H1 (cell line): ENCODE measurements around the gene FOXQ1. TPM values are rescaled to one million over a fixed set of nuclear protein-coding genes. Genes with fewer than 3 reads are reported as not detected.

Source experiments
- CTCF ChIA-PET: fragments of 300-600 bp; sonication (Branson Sonifier 250); formaldehyde crosslinking; loops from one replicate; lab custom pipeline; 2021; ENCODE audit not compliant: partially characterized antibody; lab: Charles Lee
- POLR2A ChIA-PET: fragments of 300-600 bp; sonication (Branson Sonifier 250); formaldehyde crosslinking; loops from one replicate; lab custom pipeline; 2021; ENCODE audit warnings: inconsistent platforms; ENCODE audit not compliant: partially characterized antibody; lab: Charles Lee
- DNase-seq, 2 experiments: peaks; one replicate each; pipeline versions ENCODE4 v3.0.0 to v3.0.0-alpha.2; 2010 to 2022; ENCODE audit warnings: low spot score in 2 of 2, low read depth in 1 of 2, mixed read lengths in 1 of 2
- FAIRE-seq: peaks from 2 replicates; lab custom pipeline; 2011; peaks lifted over from hg19 to GRCh38; lab: Jason Lieb, UNC
- H2AFZ ChIP-seq: 2 replicates; pipeline ENCODE4 v1.8.1; 2012; ENCODE audit warnings: low read length, inconsistent platforms
- H2AK5ac ChIP-seq: 2 replicates; pipeline ENCODE4 v1.6.1; 2013; ENCODE audit warnings: low read depth, low read length
- H2BK120ac ChIP-seq: replicated peaks from 2 replicates; pipeline ENCODE3; 2013; ENCODE audit warnings: low read depth, low read length, inconsistent platforms
- H2BK12ac ChIP-seq: 2 replicates; pipeline ENCODE4 v1.6.1; 2013; ENCODE audit warnings: low read depth, low read length
- H2BK15ac ChIP-seq: 2 replicates; pipeline ENCODE4 v1.6.1; 2013; ENCODE audit warnings: low read length
- H2BK20ac ChIP-seq: 2 replicates; pipeline ENCODE4 v1.6.1; 2013; ENCODE audit warnings: low read length
- H2BK5ac ChIP-seq: 2 replicates; pipeline ENCODE4 v1.6.1; 2013; ENCODE audit warnings: low read depth, low read length
- H3K14ac ChIP-seq: 2 replicates; pipeline ENCODE4 v1.6.1; 2013; ENCODE audit warnings: inconsistent platforms; ENCODE audit not compliant: insufficient read length
- H3K18ac ChIP-seq: 2 replicates; pipeline ENCODE4 v1.6.1; 2013; ENCODE audit warnings: low read length; ENCODE audit errors: extremely low read depth
- H3K23ac ChIP-seq: 2 replicates; pipeline ENCODE4 v1.6.1; 2013; ENCODE audit warnings: inconsistent platforms; ENCODE audit not compliant: insufficient read length
- H3K23me2 ChIP-seq: 2 replicates; pipeline ENCODE4 v1.6.1; 2013; ENCODE audit warnings: low read depth, low read length
- H3K27ac ChIP-seq: 2 replicates; pipeline ENCODE4 v1.6.1; 2011; ENCODE audit warnings: low read depth, low read length, inconsistent platforms
- H3K27me3 ChIP-seq, 4 experiments: replicated peaks in 1 of 4; 1 replicate in 1 of 4; 2 replicates in 3 of 4; pipeline versions ENCODE4 v1.6.1 to v1.8.1; 2011 to 2013; ENCODE audit warnings: low read length in 3 of 4, mild to moderate bottlenecking in 3 of 4, inconsistent platforms in 2 of 4, mixed read lengths in 2 of 4, moderate library complexity in 1 of 4; ENCODE audit not compliant: control insufficient read depth in 3 of 4, insufficient read depth in 3 of 4; ENCODE audit errors: extremely low read depth in 1 of 4
- H3K36me3 ChIP-seq, 4 experiments: 2 replicates each; pipeline versions ENCODE4 v1.6.1 to v1.8.1; 2011 to 2013; ENCODE audit warnings: mild to moderate bottlenecking in 4 of 4, low read length in 3 of 4, moderate library complexity in 2 of 4, control low read depth in 1 of 4, inconsistent platforms in 1 of 4; ENCODE audit not compliant: insufficient read depth in 4 of 4, control insufficient read depth in 2 of 4
- H3K4ac ChIP-seq: replicated peaks from 2 replicates; pipeline ENCODE3; 2013; ENCODE audit warnings: low read length, low read depth, mixed read lengths, inconsistent platforms; ENCODE audit not compliant: insufficient read length
- H3K4me1 ChIP-seq, 4 experiments: replicated peaks in 1 of 4; 1 replicate in 1 of 4; 2 replicates in 3 of 4; pipeline versions ENCODE4 v1.6.1 to v1.8.1; 2011 to 2013; ENCODE audit warnings: low read length in 3 of 4, inconsistent platforms in 2 of 4, mixed read lengths in 1 of 4; ENCODE audit not compliant: insufficient read depth in 4 of 4, control insufficient read depth in 3 of 4
- H3K4me2 ChIP-seq, 2 experiments: 2 replicates each; pipeline versions ENCODE4 v1.6.1 to v1.8.1; 2011 to 2013; ENCODE audit warnings: low read depth in 2 of 2, low read length in 2 of 2, control low read depth in 1 of 2, inconsistent platforms in 1 of 2, mild to moderate bottlenecking in 1 of 2; ENCODE audit not compliant: insufficient read depth in 1 of 2
- H3K4me3 ChIP-seq, 4 experiments: fragments of 200-600, 300-600 bp in 1 of 4; sonication (generic), shearing (Covaris generic), sonication (Bioruptor Twin) in 1 of 4; 2 replicates each; pipeline versions ENCODE4 v1.5.1 to v1.8.1; 2011 to 2016; ENCODE audit warnings: low read length in 4 of 4, low read depth in 3 of 4, control low read depth in 2 of 4, inconsistent platforms in 2 of 4, mild to moderate bottlenecking in 2 of 4, mixed read lengths in 1 of 4, moderate library complexity in 1 of 4; ENCODE audit not compliant: insufficient read depth in 2 of 4; ENCODE audit errors: extremely low read depth in 1 of 4
- H3K56ac ChIP-seq: replicated peaks from 2 replicates; pipeline ENCODE3; 2013; ENCODE audit warnings: low read depth, mild to moderate bottlenecking, mixed read lengths, low read length, inconsistent platforms; ENCODE audit not compliant: insufficient read length
- H3K79me1 ChIP-seq: 2 replicates; pipeline ENCODE4 v1.6.1; 2013; ENCODE audit warnings: low read depth, low read length, control low read depth
- H3K79me2 ChIP-seq, 2 experiments: 2 replicates each; pipeline versions ENCODE4 v1.6.1 to v1.8.1; 2012 to 2013; ENCODE audit warnings: low read length in 2 of 2, mild to moderate bottlenecking in 2 of 2, inconsistent platforms in 1 of 2; ENCODE audit not compliant: insufficient read depth in 2 of 2, control insufficient read depth in 1 of 2
- H3K9ac ChIP-seq, 4 experiments: replicated peaks in 1 of 4; 1 replicate in 1 of 4; 2 replicates in 3 of 4; pipeline versions ENCODE4 v1.6.1 to v1.8.1; 2011 to 2013; ENCODE audit warnings: low read depth in 3 of 4, low read length in 3 of 4, control low read depth in 2 of 4, mild to moderate bottlenecking in 2 of 4, moderate library complexity in 2 of 4, inconsistent platforms in 1 of 4; ENCODE audit errors: extremely low read depth in 1 of 4
- H3K9me3 ChIP-seq, 2 experiments: 2 replicates each; pipeline versions ENCODE4 v1.6.1 to v1.8.1; 2012 to 2013; ENCODE audit warnings: mild to moderate bottlenecking in 2 of 2, moderate library complexity in 2 of 2, control low read depth in 1 of 2, inconsistent platforms in 1 of 2, low read depth in 1 of 2, low read length in 1 of 2, mixed read lengths in 1 of 2; ENCODE audit not compliant: insufficient read depth in 2 of 2
- H4K20me1 ChIP-seq, 2 experiments: replicated peaks in 1 of 2; 2 replicates each; pipeline versions ENCODE3 to v1.8.1; 2011 to 2013; ENCODE audit warnings: inconsistent platforms in 2 of 2, low read length in 2 of 2, mild to moderate bottlenecking in 1 of 2; ENCODE audit not compliant: insufficient read depth in 2 of 2, control insufficient read depth in 1 of 2
- H4K5ac ChIP-seq: 2 replicates; pipeline ENCODE4 v1.6.1; 2013; ENCODE audit warnings: low read length, low read depth, mixed read lengths, inconsistent platforms; ENCODE audit not compliant: insufficient read length
- H4K8ac ChIP-seq: 2 replicates; pipeline ENCODE4 v1.8.0; 2013; ENCODE audit warnings: mild to moderate bottlenecking, moderate library complexity, low read length, inconsistent platforms; ENCODE audit not compliant: insufficient read depth; ENCODE audit errors: extremely low read depth
- H4K91ac ChIP-seq: replicated peaks from 2 replicates; pipeline ENCODE3; 2013; ENCODE audit warnings: low read length, mixed read lengths, inconsistent platforms; ENCODE audit not compliant: insufficient read length
- FOSL1 ChIP-seq: IDR thresholded peaks from 2 replicates; pipeline ENCODE4 v1.6.1; 2011; ENCODE audit warnings: mild to moderate bottlenecking, low read depth, low read length, moderate library complexity; ENCODE audit not compliant: insufficient read depth
- WGBS, 2 experiments: shearing (Covaris generic) in 1 of 2; methylation state at CpG; one replicate each; pipeline versions ENCODE4 v1.1.6 to v1.1.7; 2013 to 2015; ENCODE audit warnings: low lambda C conversion rate in 2 of 2, mixed read lengths in 2 of 2, inconsistent platforms in 1 of 2, low coverage in 1 of 2, missing lambda C conversion rate in 1 of 2; ENCODE audit not compliant: insufficient replicate concordance in 2 of 2, insufficient coverage in 1 of 2, insufficient read length in 1 of 2; ENCODE audit errors: extremely low coverage in 1 of 2, missing lambda C conversion rate in 1 of 2; 5-methylcytosine and 5-hydroxymethylcytosine counted together
- polyA plus RNA-seq, 7 experiments: library from polyadenylated mRNA; depleted of rRNA in 3 of 7; stranded (reverse) in 5 of 7; unstranded in 2 of 7; fragments of >200 nt in 5 of 7; fragments of 200-250 nt in 2 of 7; gene quantifications; 1 replicate in 5 of 7; 2 replicates in 1 of 7; 4 replicates in 1 of 7; pipeline versions ENCODE4 v1.2.1 to v1.2.3, GENCODE V29; 2011 to 2013; ENCODE audit warnings: missing spikeins in 2 of 7, mixed read lengths in 2 of 7
- total RNA-seq: library from RNA; stranded (reverse); fragmentation: NEBNext Ultra II Directional; extraction: Animal tissue kit (Norgen Biotek cat#: 25700); gene quantifications from 2 replicates; pipeline ENCODE4 v1.2.1, GENCODE V29; 2021

Gene FOXQ1
- total and polyA plus RNA-seq, 2 of the 8 experiments (the other 6 are each of a cell fraction or from before 2014, with no cell fraction given), result 0.03 TPM; not detected in 1

- no peaks in the 10 kb centered on the region for H3K23me2 ChIP-seq
- 90% methylated on average over 11 of the region's 11 CpGs; no CpG with 5 or more reads in 1 of the 2 experiments for WGBS, 2 experiments
- no peak for FAIRE-seq
- H2AFZ ChIP-seq, result no peak overlapping the region
- no peak overlapping the region for H2BK20ac ChIP-seq
- no peaks in the 10 kb centered on the region for H3K79me2 ChIP-seq
- no peak overlapping the region for H3K14ac ChIP-seq
- H4K8ac ChIP-seq, result no peak overlapping the region
- H3K9me3 ChIP-seq, result peaks cover 14 to 19% of the 10 kb centered on the region in 2 experiments
- H3K4me3 ChIP-seq, result no peak overlapping the region
- ChIA-PET CTCF (no interaction called here), POLR2A (no interaction called here)
- H2BK15ac ChIP-seq, result no peak overlapping the region
- no peaks in the 10 kb centered on the region for H3K79me1 ChIP-seq
- H2BK5ac ChIP-seq, result no peak overlapping the region
- no peak overlapping the region for H2BK12ac ChIP-seq
- no peak overlapping the region for H2BK120ac ChIP-seq
- no peak overlapping the region for H3K9ac ChIP-seq
- H4K5ac ChIP-seq, result no peak overlapping the region
- no peak overlapping the region for H3K18ac ChIP-seq
- no peaks in the 10 kb centered on the region for H4K20me1 ChIP-seq
- H4K91ac ChIP-seq, result no peak overlapping the region
- H3K4me1 ChIP-seq, result peaks cover 0 to 5% (median 1%) of the 10 kb centered on the region in 4 experiments; a peak in 2 of 7 replicates
- H3K23ac ChIP-seq, result no peak overlapping the region
- no peak for TF ChIP-seq FOSL1
- no peak overlapping the region for H2AK5ac ChIP-seq
- no peak overlapping the region for H3K4me2 ChIP-seq
- H3K36me3 ChIP-seq, result no peaks in the 10 kb centered on the region
- H3K4ac ChIP-seq, result no peak overlapping the region
- no peak overlapping the region for H3K27ac ChIP-seq
- no peaks in the 10 kb centered on the region for H3K27me3 ChIP-seq
- no peak for DNase-seq
- no peak overlapping the region for H3K56ac ChIP-seq
Measured at GRCh38 chr6:1271071-1271763, 40.7 kb upstream of the FOXQ1 start.
